ENCODE measurements around the gene ATE1.

DNA sequence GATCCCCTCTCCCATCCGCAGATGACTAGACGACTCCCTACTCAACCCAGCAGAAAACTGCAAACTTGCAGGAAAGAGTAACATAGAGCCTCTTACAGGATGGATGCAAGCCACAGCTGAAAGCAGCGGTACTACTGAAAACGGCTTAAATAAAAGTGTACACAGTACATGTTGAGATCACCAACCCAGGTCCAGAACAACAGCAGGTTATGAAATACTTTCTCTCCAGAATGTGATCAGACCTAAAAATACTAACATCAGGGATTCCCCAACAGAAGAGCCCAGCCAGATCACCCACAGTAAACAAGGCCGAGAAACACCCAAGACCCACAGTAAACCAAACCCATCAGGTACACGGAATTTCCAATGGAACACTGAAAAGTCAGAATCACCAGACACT, 13.2 kb downstream of the ATE1 start:
- TF ChIP-seq, protein P1, sequence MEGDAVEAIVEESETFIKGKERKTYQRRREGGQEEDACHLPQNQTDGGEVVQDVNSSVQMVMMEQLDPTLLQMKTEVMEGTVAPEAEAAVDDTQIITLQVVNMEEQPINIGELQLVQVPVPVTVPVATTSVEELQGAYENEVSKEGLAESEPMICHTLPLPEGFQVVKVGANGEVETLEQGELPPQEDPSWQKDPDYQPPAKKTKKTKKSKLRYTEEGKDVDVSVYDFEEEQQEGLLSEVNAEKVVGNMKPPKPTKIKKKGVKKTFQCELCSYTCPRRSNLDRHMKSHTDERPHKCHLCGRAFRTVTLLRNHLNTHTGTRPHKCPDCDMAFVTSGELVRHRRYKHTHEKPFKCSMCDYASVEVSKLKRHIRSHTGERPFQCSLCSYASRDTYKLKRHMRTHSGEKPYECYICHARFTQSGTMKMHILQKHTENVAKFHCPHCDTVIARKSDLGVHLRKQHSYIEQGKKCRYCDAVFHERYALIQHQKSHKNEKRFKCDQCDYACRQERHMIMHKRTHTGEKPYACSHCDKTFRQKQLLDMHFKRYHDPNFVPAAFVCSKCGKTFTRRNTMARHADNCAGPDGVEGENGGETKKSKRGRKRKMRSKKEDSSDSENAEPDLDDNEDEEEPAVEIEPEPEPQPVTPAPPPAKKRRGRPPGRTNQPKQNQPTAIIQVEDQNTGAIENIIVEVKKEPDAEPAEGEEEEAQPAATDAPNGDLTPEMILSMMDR (IDR thresholded peaks at IDR 0.05; ENCODE audit: poor library complexity): no peak
- TF ChIP-seq EZH2 (IDR thresholded peaks at IDR 0.05; ENCODE audit: borderline replicate concordance): no peak

All from hepatocyte (in vitro differentiated cells).